Measurements from ENCODE around the gene EPB41L3. TPM values are rescaled to one million over a fixed set of nuclear protein-coding genes. Genes with fewer than 3 reads are reported as not detected.

EPB41L3 gene
- total RNA-seq, 2 experiments from 2014 or later, result not detected

DNA sequence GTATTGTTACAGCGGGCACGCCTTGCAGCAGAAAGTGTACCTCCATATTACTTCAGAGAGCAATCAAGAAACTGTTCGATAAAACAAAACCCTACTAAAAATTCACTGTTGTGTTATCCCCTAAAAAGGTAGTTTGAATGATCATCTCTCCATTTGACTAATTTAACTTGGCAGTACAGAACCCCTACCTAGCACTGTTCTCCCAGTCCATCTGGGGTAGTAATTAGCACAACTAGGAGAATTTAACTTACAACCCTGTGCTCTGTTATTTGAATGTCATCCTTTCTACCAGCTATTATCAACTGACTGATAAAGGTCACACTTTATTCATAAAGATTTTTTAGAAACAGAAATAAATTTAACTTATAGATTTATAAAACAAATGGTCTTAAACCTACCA, 121.2 kb downstream of the EPB41L3 start:
- Histone ChIP-seq H3K36me3 (ENCODE audit: insufficient read depth, low read length) (no peaks in the 10 kb centered on the region), H3K9me2 (ENCODE audit: insufficient read depth, low read length) (no peaks in the 10 kb centered on the region), H3K9me3 (ENCODE audit: low read length) (no peaks in the 10 kb centered on the region), H3K27ac (ENCODE audit: low read depth, low read length, poor library complexity, severe bottlenecking) (no peak overlapping the region), H3K79me2 (ENCODE audit: insufficient read depth, low read depth, low read length) (no peaks in the 10 kb centered on the region), H3K4me2 (ENCODE audit: low read length) (no peak overlapping the region), H3K4me3 (ENCODE audit: low read depth, low read length, poor library complexity, severe bottlenecking) (no peak overlapping the region), H2AFZ (ENCODE audit: low read length) (no peak overlapping the region), H3K4me1 (ENCODE audit: insufficient read depth, low read length, poor library complexity, severe bottlenecking) (peaks cover 2% of the 10 kb centered on the region), H4K20me1 (ENCODE audit: insufficient read depth, low read length) (no peaks in the 10 kb centered on the region)
- no peak for TF ChIP-seq EZH2phosphoT487 (IDR thresholded peaks at IDR 0.05; ENCODE audit: borderline replicate concordance, low read depth, low read length)
- TF ChIP-seq, protein P1, sequence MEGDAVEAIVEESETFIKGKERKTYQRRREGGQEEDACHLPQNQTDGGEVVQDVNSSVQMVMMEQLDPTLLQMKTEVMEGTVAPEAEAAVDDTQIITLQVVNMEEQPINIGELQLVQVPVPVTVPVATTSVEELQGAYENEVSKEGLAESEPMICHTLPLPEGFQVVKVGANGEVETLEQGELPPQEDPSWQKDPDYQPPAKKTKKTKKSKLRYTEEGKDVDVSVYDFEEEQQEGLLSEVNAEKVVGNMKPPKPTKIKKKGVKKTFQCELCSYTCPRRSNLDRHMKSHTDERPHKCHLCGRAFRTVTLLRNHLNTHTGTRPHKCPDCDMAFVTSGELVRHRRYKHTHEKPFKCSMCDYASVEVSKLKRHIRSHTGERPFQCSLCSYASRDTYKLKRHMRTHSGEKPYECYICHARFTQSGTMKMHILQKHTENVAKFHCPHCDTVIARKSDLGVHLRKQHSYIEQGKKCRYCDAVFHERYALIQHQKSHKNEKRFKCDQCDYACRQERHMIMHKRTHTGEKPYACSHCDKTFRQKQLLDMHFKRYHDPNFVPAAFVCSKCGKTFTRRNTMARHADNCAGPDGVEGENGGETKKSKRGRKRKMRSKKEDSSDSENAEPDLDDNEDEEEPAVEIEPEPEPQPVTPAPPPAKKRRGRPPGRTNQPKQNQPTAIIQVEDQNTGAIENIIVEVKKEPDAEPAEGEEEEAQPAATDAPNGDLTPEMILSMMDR (conservative IDR thresholded peaks at IDR 0.05; ENCODE audit: low read length), result no peak
- intact Hi-C loops (cut with micrococcal nuclease; ENCODE audit: unreplicated experiment), result no loop called here
- ChIA-PET POLR2A (interaction anchor here (0.5 to 1.4 kb wide), 2 partner anchors 14 to 1725 kb away, joined by 4 read pairs; no protein-coding TSS in a partner anchor), CTCF (ENCODE audit: unreplicated experiment) (no interaction called here)
- BruUV-seq (replicated peaks), result no TSS peak
- DNase-seq (ENCODE audit: low spot score), result no peak

DNA sequence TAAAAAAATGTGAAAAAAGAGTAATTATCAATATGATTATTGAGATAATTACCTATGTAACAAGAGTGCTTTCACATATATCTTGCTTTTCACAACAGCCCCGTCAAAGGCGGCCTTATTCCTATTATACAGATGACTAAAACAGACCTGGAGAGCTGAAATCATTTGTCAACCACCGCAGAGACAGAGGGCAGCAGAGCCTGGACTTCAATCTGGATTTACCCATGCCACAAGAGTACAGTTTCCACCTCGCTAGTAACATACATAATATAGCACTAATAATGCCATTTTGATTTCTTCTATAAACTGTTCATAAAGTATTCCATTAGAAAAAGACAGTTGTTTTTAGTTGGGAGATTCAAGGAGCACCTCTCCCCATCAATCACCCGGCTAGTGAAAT, 121.8 kb downstream of the EPB41L3 start:
- TF ChIP-seq, protein P1 (conservative IDR thresholded peaks at IDR 0.05; ENCODE audit: low read length), result no peak
- TF ChIP-seq EZH2phosphoT487 (IDR thresholded peaks at IDR 0.05; ENCODE audit: borderline replicate concordance, low read depth, low read length), result no peak
- no peaks in the 10 kb centered on the region for H3K9me3 ChIP-seq (ENCODE audit: low read length)
- CTCF ChIA-PET (ENCODE audit: unreplicated experiment), result no interaction called here
- no TSS peak for BruUV-seq (replicated peaks)
- H3K9me2 ChIP-seq (ENCODE audit: insufficient read depth, low read length), result no peaks in the 10 kb centered on the region
- no peak for DNase-seq (ENCODE audit: low spot score)
- peaks cover 9% of the 10 kb centered on the region for H3K4me1 ChIP-seq (ENCODE audit: insufficient read depth, low read length, poor library complexity, severe bottlenecking)
- no peaks in the 10 kb centered on the region for H3K36me3 ChIP-seq (ENCODE audit: insufficient read depth, low read length)
- H3K4me3 ChIP-seq (ENCODE audit: low read depth, low read length, poor library complexity, severe bottlenecking), result no peak overlapping the region
- no peak overlapping the region for H3K4me2 ChIP-seq (ENCODE audit: low read length)
- no peaks in the 10 kb centered on the region for H4K20me1 ChIP-seq (ENCODE audit: insufficient read depth, low read length)
- no peaks in the 10 kb centered on the region for H3K79me2 ChIP-seq (ENCODE audit: insufficient read depth, low read depth, low read length)
- H2AFZ ChIP-seq (ENCODE audit: low read length), result no peak overlapping the region
- no peak overlapping the region for H3K27ac ChIP-seq (ENCODE audit: low read depth, low read length, poor library complexity, severe bottlenecking)
- POLR2A ChIA-PET, result interaction anchor here (0.5 to 0.6 kb wide), 2 partner anchors 113 to 1726 kb away, joined by 3 to 4 read pairs; no protein-coding TSS in a partner anchor
- intact Hi-C loops (cut with micrococcal nuclease; ENCODE audit: unreplicated experiment), result no loop called here

DNA sequence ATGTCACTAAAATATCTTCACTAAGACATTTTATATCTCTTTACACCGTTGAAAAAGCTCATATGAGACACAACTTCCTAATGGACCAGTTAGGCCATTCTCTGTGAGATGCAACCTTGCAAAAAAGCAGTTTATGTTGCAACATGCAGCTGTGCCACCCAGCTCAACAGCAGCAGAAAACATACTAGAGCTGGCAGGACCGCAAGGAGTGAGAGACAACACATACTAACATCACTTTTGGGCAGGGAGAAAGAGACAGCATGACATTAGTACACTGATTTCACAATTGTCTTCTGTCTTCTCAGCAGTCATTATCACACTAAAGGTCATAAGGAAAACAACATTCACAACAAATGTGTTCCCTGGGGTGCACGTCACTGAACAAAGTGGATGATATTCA, 122.9 kb downstream of the EPB41L3 start:
- H3K4me2 ChIP-seq (ENCODE audit: low read length), result no peak overlapping the region
- no peaks in the 10 kb centered on the region for H3K9me2 ChIP-seq (ENCODE audit: insufficient read depth, low read length)
- H3K27ac ChIP-seq (ENCODE audit: low read depth, low read length, poor library complexity, severe bottlenecking), result no peak overlapping the region
- intact Hi-C loops (cut with micrococcal nuclease; ENCODE audit: unreplicated experiment), result no loop called here
- TF ChIP-seq, protein P1 (conservative IDR thresholded peaks at IDR 0.05; ENCODE audit: low read length), result no peak
- TF ChIP-seq EZH2phosphoT487 (IDR thresholded peaks at IDR 0.05; ENCODE audit: borderline replicate concordance, low read depth, low read length), result no peak
- no TSS peak for BruUV-seq (replicated peaks)
- no peaks in the 10 kb centered on the region for H3K79me2 ChIP-seq (ENCODE audit: insufficient read depth, low read depth, low read length)
- H3K36me3 ChIP-seq (ENCODE audit: insufficient read depth, low read length), result no peaks in the 10 kb centered on the region
- H2AFZ ChIP-seq (ENCODE audit: low read length), result no peak overlapping the region
- ChIA-PET POLR2A (interaction anchor here (1.0 to 1.2 kb wide), 3 partner anchors 21 to 22 kb away, joined by 3 to 4 read pairs (median 3); no protein-coding TSS in a partner anchor), CTCF (ENCODE audit: unreplicated experiment) (no interaction called here)
- H3K9me3 ChIP-seq (ENCODE audit: low read length), result no peaks in the 10 kb centered on the region
- no peak overlapping the region for H3K4me3 ChIP-seq (ENCODE audit: low read depth, low read length, poor library complexity, severe bottlenecking)
- peaks cover 10% of the 10 kb centered on the region for H3K4me1 ChIP-seq (ENCODE audit: insufficient read depth, low read length, poor library complexity, severe bottlenecking)
- DNase-seq (ENCODE audit: low spot score), result no peak
- no peaks in the 10 kb centered on the region for H4K20me1 ChIP-seq (ENCODE audit: insufficient read depth, low read length)

All from OCI-LY7 (cell line).